Head of caudate nucleus (tissue), 42 donors: ENCODE results near the gene ID2.

ENCODE experiments used
- DNase-seq, 42 donors: peaks; one replicate each; pipeline versions ENCODE4 v3.0.0 to v3.0.0-alpha.2; 2020 to 2021; ENCODE audit warnings: mixed read lengths in 7 of 42
- intact Hi-C: fragments of 100-400 bp; cut with DNase I; formaldehyde crosslinking; loops from one replicate; pipeline ENCODE4 v1.15.0; 2022

ID2 gene

GRCh38 chr2:8681786-8682692, at the start of gene ID2:
Gene ID2 (plus strand): TSS chr2:8682056. CDS start chr2:8682166, 110 bp downstream.
- intact Hi-C loops: loop anchor here (5.0 to 10.0 kb wide), 2 partner anchors 1255 to 1477 kb away; no protein-coding TSS in a partner anchor
- DNase-seq: peak; percentile 97 to 100 (median 99)

- DNase-seq: no peak
- intact Hi-C loops: no loop called here
Measured at GRCh38 chr2:8632755-8633154, 49.1 kb upstream of the ID2 start.

GRCh38 chr2:8633186-8633734, 48.6 kb upstream of the ID2 start:
- DNase-seq: no peak
- intact Hi-C loops: no loop called here

- intact Hi-C loops: no loop called here
- no peak for DNase-seq
Measured at GRCh38 chr2:8633735-8634313, 48.0 kb upstream of the ID2 start.

GRCh38 chr2:8634466-8635172, 47.2 kb upstream of the ID2 start:
- no peak for DNase-seq
- intact Hi-C loops: no loop called here

GRCh38 chr2:8636041-8636491, 45.8 kb upstream of the ID2 start:
- peak in 1 of 42 donors; percentile 40 for DNase-seq

GRCh38 chr2:8636721-8637636, 44.9 kb upstream of the ID2 start:
- DNase-seq: no peak

More at GRCh38 chr2:8636041-8636491, 45.8 kb upstream of the ID2 start:
- intact Hi-C loops: no loop called here

GRCh38 chr2:8638327-8638726, 43.5 kb upstream of the ID2 start:
- no peak for DNase-seq
- intact Hi-C loops: no loop called here

More at GRCh38 chr2:8636721-8637636, 44.9 kb upstream of the ID2 start:
- intact Hi-C loops: no loop called here

- intact Hi-C loops: no loop called here
- DNase-seq: no peak
Measured at GRCh38 chr2:8639122-8639635, 42.7 kb upstream of the ID2 start.

- intact Hi-C loops: no loop called here
- no peak for DNase-seq
Measured at GRCh38 chr2:8640498-8640897, 41.4 kb upstream of the ID2 start.

- intact Hi-C loops: no loop called here
- DNase-seq: no peak
Measured at GRCh38 chr2:8641301-8641965, 40.4 kb upstream of the ID2 start.

- DNase-seq: peak in 22 of 42 donors; percentile 10 to 59 (median 40)
Measured at GRCh38 chr2:8642366-8643068, 39.3 kb upstream of the ID2 start.

GRCh38 chr2:8643250-8643995, 38.4 kb upstream of the ID2 start:
- DNase-seq: no peak
- intact Hi-C loops: no loop called here

More at GRCh38 chr2:8642366-8643068, 39.3 kb upstream of the ID2 start:
- intact Hi-C loops: no loop called here

GRCh38 chr2:8643996-8644356, 37.9 kb upstream of the ID2 start:
- intact Hi-C loops: no loop called here
- DNase-seq: no peak

GRCh38 chr2:8644605-8645175, 37.2 kb upstream of the ID2 start:
- DNase-seq: peak in 8 of 42 donors; percentile 9 to 59 (median 32)
- intact Hi-C loops: no loop called here
